Spinal cord (tissue), 10 donors: ENCODE results near the gene NPEPL1. TPM values are rescaled to one million over a fixed set of nuclear protein-coding genes. Genes with fewer than 3 reads are reported as not detected.

ENCODE experiments used
- DNase-seq, 6 donors: peaks; one replicate each; pipeline versions ENCODE4 v3.0.0 to v3.0.0-alpha.2; 2013 to 2015; ENCODE audit warnings: low spot score in 6 of 6, low read depth in 4 of 6
- H3K27ac ChIP-seq: one replicate; pipeline ENCODE4 v1.5.1; 2013; ENCODE audit warnings: low read depth, low read length, control low read depth
- H3K27me3 ChIP-seq: one replicate; pipeline ENCODE4 v1.6.1; 2013; ENCODE audit warnings: low read length; ENCODE audit not compliant: control insufficient read depth, insufficient read depth
- H3K36me3 ChIP-seq: one replicate; pipeline ENCODE4 v1.6.1; 2013; ENCODE audit warnings: low read length; ENCODE audit not compliant: control insufficient read depth, insufficient read depth
- H3K4me1 ChIP-seq: one replicate; pipeline ENCODE4 v1.6.1; 2013; ENCODE audit warnings: low read length; ENCODE audit not compliant: control insufficient read depth, insufficient read depth
- H3K4me3 ChIP-seq: one replicate; pipeline ENCODE4 v1.5.1; 2013; ENCODE audit warnings: low read depth, low read length, control low read depth
- H3K9me3 ChIP-seq: one replicate; pipeline ENCODE4 v1.6.1; 2013; ENCODE audit warnings: low read length; ENCODE audit not compliant: control insufficient read depth, insufficient read depth
- WGBS: methylation state at CpG from one replicate; pipeline ENCODE4 v1.1.5; 2013; ENCODE audit warnings: missing lambda C conversion rate; ENCODE audit not compliant: insufficient coverage; 5-methylcytosine and 5-hydroxymethylcytosine counted together
- polyA plus RNA-seq, 2 donors: library from polyadenylated mRNA; unstranded; fragments of 120-200 nt; gene quantifications; one replicate each; pipeline ENCODE4 v1.2.1, GENCODE V29; 2013; ENCODE audit not compliant: insufficient read length in 2 of 2
- total RNA-seq, 2 donors: library from RNA; depleted of rRNA in 1 of 2; stranded (reverse); fragments of 120-200 nt in 1 of 2; fragments of >200 nt in 1 of 2; gene quantifications; one replicate each; pipeline versions ENCODE4 v1.2.3 to v1.2.4, GENCODE V29; 2013 to 2014
- donor health status: healthy.

Gene NPEPL1
- total and polyA plus RNA-seq, 4 donors = 10.7 to 56.6 (median 37.1) TPM

DNA sequence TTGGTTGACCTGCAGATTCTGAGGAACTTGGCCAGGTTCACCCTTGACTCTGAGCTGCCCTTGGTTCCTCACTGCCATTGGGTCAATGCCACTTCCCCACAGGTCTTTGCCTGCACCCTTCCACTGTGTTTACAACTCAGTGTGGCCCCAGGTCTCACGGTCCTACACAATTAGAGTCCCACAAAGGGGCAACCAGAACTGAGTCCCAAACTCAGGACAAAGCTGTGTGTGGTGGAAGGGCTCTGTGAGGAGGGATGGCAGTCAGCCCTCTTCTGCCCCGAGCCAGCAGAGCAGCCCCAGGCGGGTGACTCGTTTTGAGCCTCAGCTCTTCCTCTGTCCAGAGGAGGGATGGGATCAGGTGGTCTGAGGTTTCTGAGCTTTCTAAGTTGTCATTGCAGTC, 69.5 kb downstream of the NPEPL1 start:
- Histone ChIP-seq H3K9me3 (no peaks in the 10 kb centered on the region), H3K27me3 (no peaks in the 10 kb centered on the region), H3K4me3 (no peak overlapping the region), H3K36me3 (no peaks in the 10 kb centered on the region), H3K27ac (no peak overlapping the region), H3K4me1 (no peaks in the 10 kb centered on the region)
- DNase-seq = no peak
- 81% methylated on average over 4 of the region's 4 CpGs for WGBS

GRCh38 chr20:58763076-58763475, 70.5 kb downstream of the NPEPL1 start:
- 98% methylated on average over 5 of the region's 7 CpGs for WGBS

More at GRCh38 chr20:58763076-58763475, 70.5 kb downstream of the NPEPL1 start:
- Histone ChIP-seq H3K4me1 (no peaks in the 10 kb centered on the region), H3K4me3 (no peak overlapping the region), H3K36me3 (no peaks in the 10 kb centered on the region), H3K27me3 (no peaks in the 10 kb centered on the region), H3K27ac (no peak overlapping the region), H3K9me3 (no peaks in the 10 kb centered on the region)
- DNase-seq = no peak

Other genes starting within 250 kb of the NPEPL1 start
- under 1 TPM; 0.11 to 0.20 TPM for gene APCDD1L, start 177.4 kb upstream of the NPEPL1 start, total RNA-seq
- gene APCDD1L, start 177.4 kb upstream of the NPEPL1 start, polyA plus RNA-seq = under 1 TPM in 1 of 2 donors, not detected in 1; 0.32 TPM
- gene STX16, start 41.5 kb upstream of the NPEPL1 start, total RNA-seq = 10 to 100 TPM; 35.7 to 43.1 TPM
- gene STX16, start 41.5 kb upstream of the NPEPL1 start, polyA plus RNA-seq = 10 to 100 TPM; 56.5 to 65.0 TPM
- gene GNAS-AS1, start 158.1 kb downstream of the NPEPL1 start, total RNA-seq = 1 to 10 TPM in 1 of 2 donors, under 1 TPM in 1; 0.30 to 1.2 TPM
- under 1 TPM; 0.81 to 0.87 TPM for gene GNAS-AS1, start 158.1 kb downstream of the NPEPL1 start, polyA plus RNA-seq
- gene GNAS, start 159.9 kb downstream of the NPEPL1 start, total RNA-seq = 100 to 1,000 TPM; 830 to 927 TPM
- gene GNAS, start 159.9 kb downstream of the NPEPL1 start, polyA plus RNA-seq = 1,000 to 10,000 TPM; 3,485 to 3,708 TPM